H1 (cell line): ENCODE data around the gene DNMT1. TPM values are rescaled to one million over a fixed set of nuclear protein-coding genes. Genes with fewer than 3 reads are reported as not detected.

Source experiments
- CBX5 ChIP-seq: fragments of 300-800, 300-1000 bp; sonication (generic); IDR thresholded peaks from 2 replicates; pipeline ENCODE4 v1.7.1; 2016; ENCODE audit warnings: antibody characterized with exemption, low read length, low read depth
- CBX8 ChIP-seq: fragments of 300-800, 300-1000 bp; sonication (generic); IDR thresholded peaks from 2 replicates; pipeline ENCODE4 v1.7.1; 2016; ENCODE audit warnings: low read depth, low read length, borderline replicate concordance
- FOSL1 ChIP-seq: IDR thresholded peaks from 2 replicates; pipeline ENCODE4 v1.6.1; 2011; ENCODE audit warnings: mild to moderate bottlenecking, low read depth, low read length, moderate library complexity; ENCODE audit not compliant: insufficient read depth
- NRF1 ChIP-seq: IDR thresholded peaks from 2 replicates; pipeline ENCODE4 v1.6.1; 2011; ENCODE audit warnings: mild to moderate bottlenecking, low read depth, low read length, improper control_type of control experiment
- POLR2A ChIP-seq, 2 experiments: IDR thresholded peaks; 1 replicate in 1 of 2; 2 replicates in 1 of 2; pipeline ENCODE4 v1.6.1; 2011; ENCODE audit warnings: low read depth in 2 of 2, low read length in 2 of 2, mild to moderate bottlenecking in 2 of 2; ENCODE audit errors: control extremely low read depth in 1 of 2
- polyA plus RNA-seq, 7 experiments: library from polyadenylated mRNA; depleted of rRNA in 3 of 7; stranded (reverse) in 5 of 7; unstranded in 2 of 7; fragments of >200 nt in 5 of 7; fragments of 200-250 nt in 2 of 7; gene quantifications; 1 replicate in 5 of 7; 2 replicates in 1 of 7; 4 replicates in 1 of 7; pipeline versions ENCODE4 v1.2.1 to v1.2.3, GENCODE V29; 2011 to 2013; ENCODE audit warnings: missing spikeins in 2 of 7, mixed read lengths in 2 of 7
- total RNA-seq: library from RNA; stranded (reverse); fragmentation: NEBNext Ultra II Directional; extraction: Animal tissue kit (Norgen Biotek cat#: 25700); gene quantifications from 2 replicates; pipeline ENCODE4 v1.2.1, GENCODE V29; 2021

DNMT1 gene
- total and polyA plus RNA-seq, 2 of the 8 experiments (the other 6 are each of a cell fraction or from before 2014, with no cell fraction given), result 101 to 210 TPM

DNA sequence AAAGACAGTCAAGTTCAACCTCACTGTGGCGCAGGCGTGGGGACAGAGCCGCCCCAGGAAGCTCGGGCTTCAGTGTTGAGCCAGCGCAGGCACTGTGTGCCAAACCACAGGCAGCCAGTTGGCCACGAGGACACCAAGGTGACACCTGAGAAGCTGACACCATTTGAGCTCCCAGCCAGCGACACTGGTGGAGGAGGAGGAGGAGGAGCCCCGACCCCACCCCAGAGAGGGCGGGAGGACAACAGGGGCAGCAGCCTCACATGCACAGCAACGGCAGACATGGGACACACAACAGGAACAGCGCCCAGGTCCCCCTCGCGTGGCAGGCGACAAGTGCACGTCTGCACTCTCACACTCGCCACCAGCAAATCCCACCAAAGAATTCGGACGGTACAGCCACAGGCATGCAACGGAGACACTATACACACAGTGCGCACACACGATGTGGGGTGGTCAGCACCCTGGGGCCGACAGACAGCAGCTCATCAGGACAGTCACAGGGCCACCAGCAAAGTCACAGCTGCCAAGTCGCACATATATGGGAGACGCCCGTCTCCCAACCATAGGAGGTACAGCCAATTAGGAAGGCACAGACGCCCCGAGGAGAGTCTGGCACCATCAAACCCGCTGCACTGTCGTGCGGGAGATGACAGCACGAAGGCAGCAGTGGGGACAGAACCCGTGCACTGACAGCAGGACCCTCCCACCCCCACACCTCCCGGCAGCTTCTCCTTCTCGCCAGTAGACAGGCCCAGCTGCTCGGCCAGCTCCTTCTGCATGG is 78.5 kb downstream of the DNMT1 start (continued):
- TF ChIP-seq NRF1, result no peak
- no peak for TF ChIP-seq CBX8
- peak; percentile 43 to 79 for TF ChIP-seq POLR2A (IDR thresholded peaks at IDR 0.05; ENCODE audit: control extremely low read depth in 1 of 2, low read depth in 2 of 2, low read length in 2 of 2)
- no peak for TF ChIP-seq CBX5
- no peak for TF ChIP-seq FOSL1
